Measurements from ENCODE around the gene ZNF837.

Gene ZNF837

DNA sequence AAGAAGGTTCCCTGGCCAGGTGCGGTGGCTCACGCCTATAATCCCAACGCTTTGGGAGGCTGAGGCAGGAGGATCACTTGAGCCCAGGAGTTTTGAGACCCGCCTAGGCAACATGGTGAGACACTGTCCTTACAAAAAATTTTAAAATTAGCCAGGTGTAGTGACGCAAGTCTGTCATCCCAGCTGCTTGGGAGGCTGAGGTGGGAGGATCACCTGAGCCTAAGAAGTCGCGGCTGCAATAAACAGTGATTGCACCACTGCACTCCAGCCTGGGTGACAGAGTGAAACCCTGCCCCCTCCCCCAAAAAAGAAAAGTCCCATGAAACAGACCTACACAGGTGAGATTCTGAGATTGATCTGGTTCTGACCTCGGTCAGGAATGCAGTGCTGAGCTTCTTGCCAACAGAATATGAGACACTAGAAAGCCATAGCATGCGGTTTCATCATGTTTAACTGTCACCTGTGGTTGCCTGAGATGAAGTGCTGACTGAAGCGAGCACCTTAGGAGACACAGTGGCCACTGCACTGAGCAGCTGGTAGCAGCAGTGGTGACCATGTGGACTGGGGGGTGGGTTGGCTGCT lies 25.5 kb downstream of the ZNF837 start:
- no peak overlapping the region for H3K27ac ChIP-seq (ENCODE audit: low read depth, low read length)
- H3F3A ChIP-seq (ENCODE audit: control insufficient read depth, insufficient read depth), result peaks cover 5% of the 10 kb centered on the region; the same call in 1 of the 2 replicates
- no peak for TF ChIP-seq EZH2phosphoT487 (IDR thresholded peaks at IDR 0.05; ENCODE audit: borderline replicate concordance, low read length)
- TF ChIP-seq, protein P1, sequence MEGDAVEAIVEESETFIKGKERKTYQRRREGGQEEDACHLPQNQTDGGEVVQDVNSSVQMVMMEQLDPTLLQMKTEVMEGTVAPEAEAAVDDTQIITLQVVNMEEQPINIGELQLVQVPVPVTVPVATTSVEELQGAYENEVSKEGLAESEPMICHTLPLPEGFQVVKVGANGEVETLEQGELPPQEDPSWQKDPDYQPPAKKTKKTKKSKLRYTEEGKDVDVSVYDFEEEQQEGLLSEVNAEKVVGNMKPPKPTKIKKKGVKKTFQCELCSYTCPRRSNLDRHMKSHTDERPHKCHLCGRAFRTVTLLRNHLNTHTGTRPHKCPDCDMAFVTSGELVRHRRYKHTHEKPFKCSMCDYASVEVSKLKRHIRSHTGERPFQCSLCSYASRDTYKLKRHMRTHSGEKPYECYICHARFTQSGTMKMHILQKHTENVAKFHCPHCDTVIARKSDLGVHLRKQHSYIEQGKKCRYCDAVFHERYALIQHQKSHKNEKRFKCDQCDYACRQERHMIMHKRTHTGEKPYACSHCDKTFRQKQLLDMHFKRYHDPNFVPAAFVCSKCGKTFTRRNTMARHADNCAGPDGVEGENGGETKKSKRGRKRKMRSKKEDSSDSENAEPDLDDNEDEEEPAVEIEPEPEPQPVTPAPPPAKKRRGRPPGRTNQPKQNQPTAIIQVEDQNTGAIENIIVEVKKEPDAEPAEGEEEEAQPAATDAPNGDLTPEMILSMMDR (IDR thresholded peaks at IDR 0.05; ENCODE audit: low read depth, low read length, poor library complexity, severe bottlenecking), result no peak
- no peaks in the 10 kb centered on the region for H3K9me3 ChIP-seq (ENCODE audit: control insufficient read depth, insufficient read depth, low read length)
- no peaks in the 10 kb centered on the region for H3K9me2 ChIP-seq (replicated peaks; ENCODE audit: control insufficient read depth, low read length)
- H3K4me3 ChIP-seq (ENCODE audit: low read length), result no peak overlapping the region
- H3K4me2 ChIP-seq (ENCODE audit: low read length), result no peak overlapping the region
- H3K79me2 ChIP-seq (ENCODE audit: control insufficient read depth, low read length), result no peaks in the 10 kb centered on the region
- peaks cover 9% of the 10 kb centered on the region for H3K36me3 ChIP-seq (ENCODE audit: control insufficient read depth, low read length)
- H4K20me1 ChIP-seq (ENCODE audit: control insufficient read depth, insufficient read depth, low read depth, low read length), result no peaks in the 10 kb centered on the region
- peaks cover 5% of the 10 kb centered on the region; the same call in 1 of the 2 replicates for H3K27me3 ChIP-seq (ENCODE audit: control insufficient read depth, low read length)
- peaks cover 7% of the 10 kb centered on the region; the same call in 1 of the 2 replicates for H3K4me1 ChIP-seq (ENCODE audit: control insufficient read depth, low read length)

DNA sequence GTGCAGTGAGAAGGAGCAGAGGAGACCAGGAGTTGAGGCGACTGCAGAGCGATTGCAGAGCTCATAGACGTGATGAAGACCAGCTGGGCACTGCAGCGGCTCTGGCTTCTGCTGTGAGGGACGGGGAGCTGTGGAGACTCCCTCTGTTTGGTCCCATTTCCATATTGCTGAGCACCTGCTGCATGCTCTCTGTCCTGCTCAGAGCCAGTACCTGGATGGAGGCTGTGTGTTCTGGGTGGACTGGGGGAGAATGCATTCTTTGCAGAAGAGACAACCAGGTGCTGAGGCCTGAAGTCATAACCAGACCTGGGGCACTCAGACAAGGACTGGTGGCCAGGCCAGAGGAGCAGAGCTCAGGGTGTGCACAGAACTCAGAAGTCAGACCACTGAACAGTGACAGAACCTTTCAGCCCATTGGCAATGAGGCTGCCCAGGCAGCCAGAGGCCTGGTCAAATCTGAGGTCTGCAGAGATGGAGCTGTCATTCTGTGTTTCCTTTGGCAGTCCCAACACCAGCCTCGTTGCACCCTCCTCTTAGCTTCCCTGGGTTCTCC lies 26.3 kb downstream of the ZNF837 start:
- Histone ChIP-seq H3K4me2 (ENCODE audit: low read length) (no peak overlapping the region), H3K9me3 (ENCODE audit: control insufficient read depth, insufficient read depth, low read length) (no peaks in the 10 kb centered on the region), H3K27me3 (ENCODE audit: control insufficient read depth, low read length) (peaks cover 5% of the 10 kb centered on the region; the same call in 1 of the 2 replicates), H3K36me3 (ENCODE audit: control insufficient read depth, low read length) (peaks cover 13% of the 10 kb centered on the region), H3K79me2 (ENCODE audit: control insufficient read depth, low read length) (peaks cover 5% of the 10 kb centered on the region; the same call in 1 of the 2 replicates), H3K27ac (ENCODE audit: low read depth, low read length) (no peak overlapping the region), H3F3A (ENCODE audit: control insufficient read depth, insufficient read depth) (no peaks in the 10 kb centered on the region), H3K4me3 (ENCODE audit: low read length) (no peak overlapping the region), H3K9me2 (replicated peaks; ENCODE audit: control insufficient read depth, low read length) (no peaks in the 10 kb centered on the region), H3K4me1 (ENCODE audit: control insufficient read depth, low read length) (peaks cover 7% of the 10 kb centered on the region; the same call in 1 of the 2 replicates), H4K20me1 (ENCODE audit: control insufficient read depth, insufficient read depth, low read depth, low read length) (no peaks in the 10 kb centered on the region)
- TF ChIP-seq, protein P1 (IDR thresholded peaks at IDR 0.05; ENCODE audit: low read depth, low read length, poor library complexity, severe bottlenecking), result no peak
- no peak for TF ChIP-seq EZH2phosphoT487 (IDR thresholded peaks at IDR 0.05; ENCODE audit: borderline replicate concordance, low read length)

GRCh38 chr19:58353717-58354477 lies 26.9 kb downstream of the ZNF837 start:
- Histone ChIP-seq H3F3A (ENCODE audit: control insufficient read depth, insufficient read depth) (no peaks in the 10 kb centered on the region), H3K4me2 (ENCODE audit: low read length) (no peak overlapping the region), H3K9me2 (replicated peaks; ENCODE audit: control insufficient read depth, low read length) (no peaks in the 10 kb centered on the region), H3K27ac (ENCODE audit: low read depth, low read length) (no peak overlapping the region), H3K27me3 (ENCODE audit: control insufficient read depth, low read length) (peaks cover 5% of the 10 kb centered on the region; the same call in 1 of the 2 replicates), H4K20me1 (ENCODE audit: control insufficient read depth, insufficient read depth, low read depth, low read length) (no peaks in the 10 kb centered on the region), H3K36me3 (ENCODE audit: control insufficient read depth, low read length) (peaks cover 13% of the 10 kb centered on the region), H3K9me3 (ENCODE audit: control insufficient read depth, insufficient read depth, low read length) (no peaks in the 10 kb centered on the region), H3K4me3 (ENCODE audit: low read length) (no peak overlapping the region), H3K4me1 (ENCODE audit: control insufficient read depth, low read length) (peaks cover 14% of the 10 kb centered on the region), H3K79me2 (ENCODE audit: control insufficient read depth, low read length) (peaks cover 11% of the 10 kb centered on the region)
- TF ChIP-seq, protein P1 (IDR thresholded peaks at IDR 0.05; ENCODE audit: low read depth, low read length, poor library complexity, severe bottlenecking), result no peak
- no peak for TF ChIP-seq EZH2phosphoT487 (IDR thresholded peaks at IDR 0.05; ENCODE audit: borderline replicate concordance, low read length)
